Measurements from ENCODE around the gene PAX2. TPM values are rescaled to one million over a fixed set of nuclear protein-coding genes. Genes with fewer than 3 reads are reported as not detected.

PAX2 gene
- total RNA-seq, 1 donor from 2014 or later, result 17.4 TPM

DNA sequence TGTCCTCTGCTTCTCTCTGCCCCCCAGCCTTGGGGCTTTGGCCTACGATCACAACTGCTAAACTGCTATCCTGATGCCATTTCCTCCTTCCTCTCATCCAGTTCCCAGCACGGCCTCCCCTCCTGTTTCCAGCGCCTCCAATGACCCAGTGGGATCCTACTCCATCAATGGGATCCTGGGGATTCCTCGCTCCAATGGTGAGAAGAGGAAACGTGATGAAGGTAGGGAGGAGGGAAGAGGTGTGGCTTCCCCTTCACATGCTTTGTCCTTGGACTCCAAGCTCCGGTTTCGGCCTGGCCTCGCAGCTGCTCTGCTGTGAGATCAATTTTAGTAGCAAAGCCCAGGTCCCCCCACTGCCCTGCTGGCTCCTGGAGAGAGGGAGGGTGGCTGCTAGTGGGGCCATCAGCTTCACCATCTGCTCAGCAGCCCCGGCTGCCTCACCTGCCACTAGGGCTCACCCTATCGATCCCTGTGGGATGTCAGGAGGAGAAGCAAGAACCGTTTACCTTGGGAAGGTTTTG lies 35.8 kb downstream of the PAX2 start:
- no peak overlapping the region for H3K27ac Mint-ChIP-seq (ENCODE audit: unreplicated experiment)
- no peak for DNase-seq (ENCODE audit: low spot score)
- H3K9me3 Mint-ChIP-seq (ENCODE audit: unreplicated experiment), result no peaks in the 10 kb centered on the region
- no peak for TF ChIP-seq CTCF (IDR thresholded peaks at IDR 0.05; ENCODE audit: unreplicated experiment)
- H3K4me3 Mint-ChIP-seq (ENCODE audit: unreplicated experiment), result no peak overlapping the region
- peaks cover 35% of the 10 kb centered on the region for H3K36me3 Mint-ChIP-seq (ENCODE audit: low read depth, unreplicated experiment)
- H3K4me1 Mint-ChIP-seq (ENCODE audit: unreplicated experiment), result peaks cover 12% of the 10 kb centered on the region
- H3K27me3 Mint-ChIP-seq (ENCODE audit: unreplicated experiment), result peaks cover 13% of the 10 kb centered on the region

GRCh38 chr10:100782461-100783244 lies 37.3 kb downstream of the PAX2 start:
- Mint-ChIP-seq H3K27ac (ENCODE audit: unreplicated experiment) (no peak overlapping the region), H3K4me1 (ENCODE audit: unreplicated experiment) (peaks cover 18% of the 10 kb centered on the region), H3K27me3 (ENCODE audit: unreplicated experiment) (peaks cover 9% of the 10 kb centered on the region), H3K9me3 (ENCODE audit: unreplicated experiment) (no peaks in the 10 kb centered on the region), H3K36me3 (ENCODE audit: low read depth, unreplicated experiment) (peaks cover 30% of the 10 kb centered on the region), H3K4me3 (ENCODE audit: unreplicated experiment) (no peak overlapping the region)
- TF ChIP-seq CTCF (IDR thresholded peaks at IDR 0.05; ENCODE audit: unreplicated experiment), result no peak
- DNase-seq (ENCODE audit: low spot score), result no peak

GRCh38 chr10:100784126-100784525 lies 38.7 kb downstream of the PAX2 start:
- peaks cover 8% of the 10 kb centered on the region for H3K27me3 Mint-ChIP-seq (ENCODE audit: unreplicated experiment)
- no peak for DNase-seq (ENCODE audit: low spot score)
- H3K36me3 Mint-ChIP-seq (ENCODE audit: low read depth, unreplicated experiment), result peaks cover 19% of the 10 kb centered on the region
- peaks cover 27% of the 10 kb centered on the region for H3K4me1 Mint-ChIP-seq (ENCODE audit: unreplicated experiment)
- no peaks in the 10 kb centered on the region for H3K9me3 Mint-ChIP-seq (ENCODE audit: unreplicated experiment)
- H3K27ac Mint-ChIP-seq (ENCODE audit: unreplicated experiment), result no peak overlapping the region
- TF ChIP-seq CTCF (IDR thresholded peaks at IDR 0.05; ENCODE audit: unreplicated experiment), result no peak
- no peak overlapping the region for H3K4me3 Mint-ChIP-seq (ENCODE audit: unreplicated experiment)

DNA sequence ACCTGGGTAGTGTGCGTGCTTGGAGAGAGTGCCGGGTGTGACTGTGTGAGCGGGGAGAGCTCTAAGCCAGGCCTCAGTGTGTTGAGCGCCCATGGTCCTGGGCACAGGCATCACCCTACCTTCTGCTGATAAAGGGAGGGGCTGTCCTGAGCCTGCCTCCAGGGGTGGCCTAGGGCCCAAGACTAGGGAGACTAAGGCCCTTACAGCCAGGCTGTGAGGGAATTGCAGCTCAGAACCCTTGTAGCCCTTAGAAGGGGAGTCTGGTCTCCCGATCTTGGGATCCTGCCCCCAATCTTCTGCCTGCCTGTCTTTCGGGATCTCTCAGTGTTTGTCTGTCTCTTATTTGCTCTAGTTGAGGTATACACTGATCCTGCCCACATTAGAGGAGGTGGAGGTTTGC lies 41.2 kb downstream of the PAX2 start:
- no peak overlapping the region for H3K27ac Mint-ChIP-seq (ENCODE audit: unreplicated experiment)
- no peak for TF ChIP-seq CTCF (IDR thresholded peaks at IDR 0.05; ENCODE audit: unreplicated experiment)
- H3K36me3 Mint-ChIP-seq (ENCODE audit: low read depth, unreplicated experiment), result peaks cover 10% of the 10 kb centered on the region
- H3K4me1 Mint-ChIP-seq (ENCODE audit: unreplicated experiment), result peaks cover 36% of the 10 kb centered on the region
- no peak for DNase-seq (ENCODE audit: low spot score)
- peaks cover 4% of the 10 kb centered on the region for H3K27me3 Mint-ChIP-seq (ENCODE audit: unreplicated experiment)
- no peaks in the 10 kb centered on the region for H3K9me3 Mint-ChIP-seq (ENCODE audit: unreplicated experiment)
- H3K4me3 Mint-ChIP-seq (ENCODE audit: unreplicated experiment), result no peak overlapping the region
